ENCODE results near the gene RSBN1.
"Not testable (repeated sequence)": the region's sequence is repeated elsewhere in the genome, so short reads cannot be mapped to it uniquely, and the experiment has no call there.

RSBN1 gene

DNA sequence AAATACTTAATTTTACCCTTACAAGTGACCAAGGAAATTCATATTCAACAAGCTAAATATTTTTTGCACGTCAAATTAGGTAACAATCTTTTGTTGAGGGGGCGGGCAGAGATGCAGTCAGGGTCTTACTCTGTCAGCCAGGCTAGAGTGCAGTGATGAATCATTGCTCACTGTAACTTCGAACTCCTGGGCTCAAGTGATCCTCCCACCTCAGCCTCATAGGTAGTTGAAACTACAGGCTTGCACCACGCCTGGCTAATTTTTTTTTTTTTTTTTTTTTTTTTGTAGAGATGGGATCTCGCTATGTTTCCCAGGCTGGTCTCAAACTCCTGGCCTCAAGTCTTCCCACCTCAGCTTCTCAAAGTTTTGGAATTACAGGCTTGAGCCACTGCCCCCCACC, 79.5 kb downstream of the RSBN1 start:
- DNase-seq = no peak

DNA sequence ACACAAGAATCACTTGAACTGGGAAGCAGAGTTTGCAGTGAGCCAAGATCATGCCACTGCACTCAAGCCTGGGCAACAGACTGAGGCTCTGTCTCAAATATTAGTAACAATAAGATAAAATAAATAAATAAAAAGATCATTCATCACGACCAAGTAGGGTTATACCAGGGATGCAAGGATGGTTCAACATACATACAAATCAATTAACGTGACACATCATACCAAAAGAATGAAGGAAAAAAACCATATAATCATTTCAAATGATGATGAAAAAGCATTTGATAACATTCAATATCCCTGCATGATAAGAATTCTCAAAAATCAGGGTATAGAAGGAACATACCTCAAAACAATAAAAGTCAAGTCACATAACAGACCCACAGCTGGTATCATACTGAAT, 91.3 kb downstream of the RSBN1 start:
- DNase-seq = no peak

DNA sequence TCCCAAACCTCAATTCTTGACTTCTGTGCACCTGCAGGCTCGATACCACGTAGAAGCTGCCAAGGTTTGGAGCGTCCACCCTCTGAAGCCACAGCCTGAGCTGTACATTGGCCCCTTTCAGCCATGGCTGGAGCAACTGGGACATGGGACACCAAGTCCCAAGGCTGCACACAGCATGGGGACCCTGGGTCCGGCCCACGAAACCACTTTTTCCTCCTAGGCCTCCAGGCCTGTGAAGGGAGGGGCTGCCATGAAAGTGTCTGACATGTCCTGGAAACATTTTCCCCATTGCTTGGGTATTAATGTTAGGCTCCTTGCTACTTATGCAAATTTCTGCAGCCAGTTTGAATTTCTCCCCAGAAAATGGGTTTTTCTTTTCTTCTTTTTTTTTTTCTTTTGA, 93.7 kb downstream of the RSBN1 start:
- not testable (repeated sequence) for DNase-seq

DNA sequence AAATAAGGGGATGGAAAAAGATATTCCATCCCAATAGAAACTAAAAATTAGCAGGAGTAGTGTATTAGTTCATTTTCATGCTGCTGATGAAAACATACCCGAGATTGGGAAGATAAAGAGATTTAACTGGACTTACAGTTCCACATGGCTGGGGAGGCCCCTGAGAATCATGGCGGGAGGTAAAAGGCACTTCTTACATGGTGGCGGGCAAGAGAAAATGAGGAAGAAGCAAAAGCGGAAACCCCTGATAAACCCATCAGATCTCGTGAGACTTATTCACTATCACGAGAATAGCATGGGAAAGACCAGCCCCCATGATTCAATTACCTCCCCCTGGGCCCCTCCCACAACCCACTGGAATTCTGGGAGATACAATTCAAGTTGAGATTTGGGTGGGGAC, 94.8 kb downstream of the RSBN1 start:
- not testable (repeated sequence) for DNase-seq

DNA sequence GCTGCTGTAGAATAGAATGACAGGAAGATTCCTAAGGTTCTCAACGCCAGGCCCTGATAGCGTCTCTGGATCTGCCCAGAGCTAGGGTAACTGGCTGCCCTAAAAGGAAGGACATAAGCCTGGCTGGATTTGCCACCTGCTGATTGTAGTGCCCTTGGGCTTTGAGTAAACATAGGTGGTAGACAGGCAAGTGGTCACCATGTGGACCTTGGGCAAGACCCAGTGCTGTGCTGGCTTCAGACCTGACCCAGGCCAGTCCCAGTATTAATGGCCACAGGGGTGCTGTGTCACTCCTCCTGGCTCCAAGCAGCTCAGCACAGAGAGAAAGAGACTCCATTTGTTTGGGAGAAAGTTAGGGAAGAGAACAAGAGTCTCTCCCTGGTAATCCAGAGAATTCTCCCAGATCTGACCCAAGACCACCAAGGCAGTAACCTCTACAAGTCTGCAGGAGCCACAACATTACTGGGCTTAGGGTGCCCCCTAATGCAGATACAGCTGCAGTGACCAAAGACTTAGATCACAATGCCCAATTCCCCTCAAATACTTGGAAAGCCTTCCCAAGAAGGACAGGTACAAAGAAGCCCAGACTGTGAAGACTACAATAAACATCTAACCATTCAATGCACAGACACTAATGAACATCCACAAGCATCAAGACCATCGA, 97.5 kb downstream of the RSBN1 start:
- DNase-seq = no peak

Data from stimulated activated CD4-positive, alpha-beta T cell treated with anti-CD3 and anti-CD28 coated beads, Interleukin-4, amount 100 ng/mL, for 24 hours (primary cell).